HPDE6-E6E7 (cell line): Measurements from ENCODE around the gene CES2.
"Not testable (repeated sequence)": the region's sequence is repeated elsewhere in the genome, so short reads cannot be mapped to it uniquely, and the experiment has no call there.

ENCODE experiments used
- DNase-seq: peaks from one replicate; pipeline ENCODE4 v3.0.0; 2011; ENCODE audit warnings: missing footprints; ENCODE audit errors: extremely low spot score

CES2 gene

DNA sequence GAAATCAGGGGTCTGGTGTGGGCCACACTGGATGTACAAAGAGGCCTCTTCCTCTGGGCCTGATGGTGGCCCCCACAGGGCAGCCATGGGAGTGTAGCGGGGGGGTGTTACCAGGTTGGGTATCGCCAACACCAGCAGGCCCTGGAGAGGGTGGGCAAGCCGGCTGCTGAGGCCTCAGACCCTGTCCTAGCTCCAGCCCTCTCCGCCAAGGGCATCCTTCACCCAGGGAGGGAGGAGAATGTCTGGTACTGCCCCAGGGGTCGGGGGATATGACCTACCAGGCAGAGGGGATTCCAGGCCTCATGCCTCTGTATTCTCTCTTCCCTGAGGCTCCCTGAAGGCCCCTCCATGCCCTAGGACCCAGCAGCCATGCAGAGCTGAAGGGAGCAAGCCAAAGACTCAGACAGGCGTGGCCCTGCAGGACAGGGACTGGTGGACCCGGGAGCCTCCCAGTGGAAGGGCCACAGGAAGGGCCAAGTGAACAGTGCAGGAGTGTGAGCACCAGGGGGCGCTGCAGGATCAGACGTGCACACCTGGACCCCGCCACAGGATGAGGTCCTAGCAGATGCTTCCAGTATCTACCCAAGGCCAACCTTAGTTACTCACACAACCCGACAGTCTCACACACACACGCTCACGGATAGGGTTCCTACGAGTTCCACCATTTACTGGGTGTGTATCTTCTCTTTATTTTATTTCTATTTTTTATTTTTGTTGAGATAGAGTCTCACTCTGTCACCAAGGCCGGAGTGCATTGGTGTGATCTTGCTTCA, 42.2 kb downstream of the CES2 start:
- peak; percentile 92 for DNase-seq

DNA sequence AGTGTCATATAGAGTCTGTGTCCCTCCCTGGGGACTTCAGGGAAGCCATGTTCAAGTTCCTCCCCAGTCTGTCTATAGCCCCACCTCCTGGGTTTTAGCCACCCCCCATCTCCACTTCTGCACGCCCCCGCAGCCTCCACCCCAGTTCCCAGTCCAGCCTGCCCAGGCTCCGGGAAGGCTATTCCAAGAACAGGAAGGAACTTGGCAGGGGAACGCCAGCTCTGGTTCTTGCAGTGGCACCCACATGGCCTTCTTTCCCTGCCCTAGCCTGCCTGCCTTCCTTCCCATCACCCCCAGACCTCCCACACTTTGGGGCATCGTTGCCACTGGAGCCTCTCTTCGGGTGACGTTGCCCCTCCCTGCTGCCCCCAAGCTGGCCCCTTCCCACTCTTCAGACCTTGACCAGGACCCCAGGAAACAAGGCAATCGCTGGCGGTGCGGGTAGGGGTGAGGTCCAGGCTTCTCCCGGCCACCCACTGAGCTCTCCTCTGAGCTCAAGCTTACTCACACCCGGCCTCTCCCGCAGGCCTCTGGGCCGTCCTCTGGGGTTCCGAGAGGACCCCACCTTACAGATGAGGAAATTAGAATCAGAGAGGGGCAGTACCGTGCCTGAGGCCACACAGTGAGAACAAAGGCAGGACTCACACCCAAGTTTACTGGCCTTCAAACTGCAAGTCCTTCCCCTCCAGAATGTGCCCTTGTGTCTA, 43.8 kb downstream of the CES2 start:
- no peak for DNase-seq

DNA sequence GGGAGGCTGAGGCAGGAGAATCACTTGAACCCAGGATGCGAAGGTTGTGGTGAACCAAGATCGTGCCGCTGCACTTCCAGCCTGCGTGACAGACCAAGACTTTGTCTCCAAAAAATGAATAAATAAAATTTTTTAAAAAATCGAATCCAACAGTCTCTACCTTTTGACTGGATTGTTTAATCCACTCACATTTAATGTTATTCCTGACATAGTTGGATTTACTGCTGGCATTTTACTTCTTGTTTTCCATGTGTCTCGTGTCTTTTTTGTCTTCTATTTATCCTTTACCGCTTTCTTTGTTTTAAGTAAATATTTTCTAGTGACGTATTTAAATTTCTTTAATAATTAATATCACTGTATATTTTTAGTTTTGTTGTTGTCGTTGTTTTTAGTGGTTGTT, 47.7 kb downstream of the CES2 start:
- no peak for DNase-seq

DNA sequence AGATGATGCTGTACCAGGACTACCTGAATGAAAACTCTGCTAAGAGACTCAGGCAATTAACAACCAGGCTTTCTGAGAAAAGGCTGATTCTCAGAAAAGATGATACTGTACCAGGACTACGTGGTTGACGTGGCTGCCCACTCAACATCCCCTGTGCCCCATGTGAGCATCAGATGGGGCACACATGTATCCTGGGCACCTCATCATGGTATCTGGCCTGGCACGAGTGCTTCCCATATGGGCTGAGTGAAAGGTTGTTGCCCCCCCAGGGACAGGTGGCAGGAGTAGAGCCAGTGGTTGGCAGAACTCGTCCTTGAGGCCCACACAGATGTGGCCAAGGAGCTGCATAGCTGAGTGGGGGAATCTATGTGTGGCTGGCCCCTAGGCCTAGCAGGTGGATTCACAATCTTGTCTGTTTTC, 49.6 kb downstream of the CES2 start:
- DNase-seq: no peak

DNA sequence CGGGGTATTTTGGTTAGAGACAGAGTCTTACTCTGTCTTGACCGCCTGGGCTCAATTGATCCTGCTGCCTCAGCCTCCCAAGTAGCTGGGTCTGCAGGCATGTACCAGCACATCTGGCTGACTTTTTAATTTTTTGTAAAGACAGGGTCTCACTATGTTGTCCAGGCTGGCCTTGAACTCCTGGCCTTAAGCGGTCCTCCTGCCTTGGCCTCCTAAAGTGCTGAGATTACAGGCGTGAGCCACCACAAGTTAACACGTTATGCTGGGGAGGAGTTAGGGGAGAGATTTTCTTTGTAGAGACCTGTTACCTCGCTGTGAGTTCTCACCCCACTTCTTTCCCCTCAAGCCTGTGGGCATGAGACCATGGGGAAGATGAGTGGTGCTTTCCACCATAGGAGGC, 51.2 kb downstream of the CES2 start:
- no peak for DNase-seq

DNA sequence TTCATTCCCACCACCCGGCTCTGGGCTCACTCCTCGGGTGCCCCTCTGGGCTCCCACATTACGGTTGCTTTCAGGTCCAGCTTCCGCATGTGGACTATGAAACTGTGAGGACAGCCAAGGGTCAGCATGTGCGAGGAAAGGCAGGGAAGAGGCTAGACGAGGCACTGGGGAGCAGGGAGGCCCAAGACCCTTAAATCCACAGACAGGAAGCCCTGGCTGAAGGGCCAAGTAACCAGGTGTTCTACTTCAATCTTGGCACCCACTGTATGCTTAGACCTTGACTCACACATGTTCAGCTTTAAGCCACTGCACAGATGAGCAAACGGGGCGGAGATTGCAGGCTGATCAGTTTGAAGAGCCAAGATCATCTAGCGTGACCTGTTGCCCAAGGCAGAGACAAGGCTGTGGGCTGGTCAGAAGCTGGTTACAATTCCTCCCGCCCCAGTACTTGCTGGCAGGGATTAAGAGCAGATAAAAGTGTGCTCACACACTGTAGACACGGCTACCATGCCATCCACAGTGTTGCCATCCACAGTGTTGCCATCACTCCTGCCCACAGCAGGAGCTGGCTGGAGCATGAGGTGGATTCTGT, 53.0 kb downstream of the CES2 start, which contains the start of gene CES4A:
Gene CES4A, plus strand, starts transcription at position 393 of the 592 bp plus-strand sequence. Its CDS starts 184 bp downstream, at position 577.
- DNase-seq: peak; percentile 60

DNA sequence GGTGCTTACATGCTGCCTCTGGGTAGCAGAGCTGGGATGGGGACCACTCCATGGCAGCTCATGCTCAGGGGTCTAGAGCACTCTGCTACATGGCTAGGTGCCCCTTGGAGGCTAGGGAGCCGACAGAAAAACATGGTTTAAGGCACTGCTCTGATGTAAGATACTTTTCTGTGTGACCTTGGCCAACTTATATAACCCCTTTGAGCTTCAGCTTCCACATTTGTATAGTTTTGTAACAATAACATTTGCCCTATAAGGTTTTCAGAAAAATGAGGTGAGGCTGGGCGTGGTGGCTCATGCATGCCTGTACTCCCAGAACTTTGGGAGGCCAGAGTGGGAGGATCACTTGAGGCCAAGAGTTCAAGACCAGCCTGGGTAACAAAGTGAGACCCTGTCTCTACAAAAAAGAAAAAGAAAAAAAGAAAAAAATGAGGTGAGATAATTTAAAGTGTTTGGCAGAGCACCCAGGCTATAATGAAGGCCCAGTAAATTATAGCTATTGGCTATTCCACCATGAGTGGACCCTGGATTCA, 56.3 kb downstream of the CES2 start:
- DNase-seq: no peak

DNA sequence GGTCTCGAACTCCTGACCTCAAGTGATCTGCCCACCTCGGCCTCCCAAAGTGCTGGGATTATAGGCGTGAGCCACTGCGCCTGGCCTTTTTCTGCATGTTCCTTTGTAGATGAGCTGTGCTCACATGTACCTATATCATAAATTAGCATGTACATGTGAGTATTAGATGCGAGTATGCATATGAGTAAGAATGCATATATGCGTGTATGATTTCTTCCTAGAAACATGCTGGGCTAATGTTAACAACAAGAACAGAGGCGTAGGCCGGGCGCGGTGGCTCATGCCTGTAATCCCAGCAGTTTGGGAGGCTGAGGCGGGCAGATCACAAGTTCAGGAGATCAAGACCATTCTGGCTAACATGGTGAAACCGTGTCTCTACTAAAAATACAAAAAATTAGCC, 58.2 kb downstream of the CES2 start:
- not testable (repeated sequence) for DNase-seq
